ENCODE results near the gene TEX264.

The TEX264 gene

GRCh38 chr3:51706021-51706485 lies 35.0 kb downstream of the TEX264 start:
- no peak for TF ChIP-seq SUZ12 (IDR thresholded peaks at IDR 0.05; ENCODE audit: extremely low read depth, insufficient read depth, insufficient read length)
- TF ChIP-seq YY1 (IDR thresholded peaks at IDR 0.05; ENCODE audit: insufficient read depth, insufficient read length), result no peak
- TF ChIP-seq ZNF274 (IDR thresholded peaks at IDR 0.05; ENCODE audit: low read depth, low read length), result no peak
- Histone ChIP-seq H3K27me3 (ENCODE audit: insufficient read depth, insufficient read length) (peaks cover 37% of the 10 kb centered on the region), H3K36me3 (ENCODE audit: insufficient read depth, insufficient read length, low read length) (peaks cover 6% of the 10 kb centered on the region), H3K9me3 (ENCODE audit: insufficient read depth, low read length) (no peaks in the 10 kb centered on the region), H3K9ac (ENCODE audit: insufficient read length, low read depth) (no peak overlapping the region), H3K4me3 (ENCODE audit: insufficient read length, low read depth) (no peak overlapping the region), H3K4me1 (ENCODE audit: insufficient read depth, insufficient read length) (peaks cover 33% of the 10 kb centered on the region)
- DNase-seq (ENCODE audit: low read depth, low spot score), result no peak

- peak within 1 kb of the TSS; percentile 60 for H3K4me3 ChIP-seq (ENCODE audit: insufficient read length, low read depth)
- H3K36me3 ChIP-seq (ENCODE audit: insufficient read depth, insufficient read length, low read length), result peaks cover 6% of the 10 kb centered on the region
- DNase-seq (ENCODE audit: low read depth, low spot score), result peak; percentile 90
- TF ChIP-seq SUZ12 (IDR thresholded peaks at IDR 0.05; ENCODE audit: extremely low read depth, insufficient read depth, insufficient read length) (no peak), ZNF274 (IDR thresholded peaks at IDR 0.05; ENCODE audit: low read depth, low read length) (no peak)
- peaks cover 30% of the 10 kb centered on the region for H3K4me1 ChIP-seq (ENCODE audit: insufficient read depth, insufficient read length)
- peak within 1 kb of the TSS; percentile 73 for H3K9ac ChIP-seq (ENCODE audit: insufficient read length, low read depth)
- H3K27me3 ChIP-seq (ENCODE audit: insufficient read depth, insufficient read length), result peaks cover 37% of the 10 kb centered on the region
- no peaks in the 10 kb centered on the region for H3K9me3 ChIP-seq (ENCODE audit: insufficient read depth, low read length)
Measured at GRCh38 chr3:51706788-51707731, 36.0 kb downstream of the TEX264 start, which contains the start of gene GRM2. TSS of gene GRM2 (plus strand) at chr3:51707068. CDS start at chr3:51708984, 1,916 bp downstream.

- DNase-seq (ENCODE audit: low read depth, low spot score), result no peak
- H3K9ac ChIP-seq (ENCODE audit: insufficient read length, low read depth), result no peak overlapping the region
- H3K36me3 ChIP-seq (ENCODE audit: insufficient read depth, insufficient read length, low read length), result peaks cover 16% of the 10 kb centered on the region
- H3K9me3 ChIP-seq (ENCODE audit: insufficient read depth, low read length), result no peaks in the 10 kb centered on the region
- no peak for TF ChIP-seq SUZ12 (IDR thresholded peaks at IDR 0.05; ENCODE audit: extremely low read depth, insufficient read depth, insufficient read length)
- TF ChIP-seq ZNF274 (IDR thresholded peaks at IDR 0.05; ENCODE audit: low read depth, low read length), result no peak
- no peak for TF ChIP-seq YY1 (IDR thresholded peaks at IDR 0.05; ENCODE audit: insufficient read depth, insufficient read length)
- H3K4me3 ChIP-seq (ENCODE audit: insufficient read length, low read depth), result no peak overlapping the region
- peaks cover 18% of the 10 kb centered on the region for H3K4me1 ChIP-seq (ENCODE audit: insufficient read depth, insufficient read length)
- peaks cover 37% of the 10 kb centered on the region for H3K27me3 ChIP-seq (ENCODE audit: insufficient read depth, insufficient read length)
Measured at GRCh38 chr3:51708216-51708845, 37.3 kb downstream of the TEX264 start.

- H3K9ac ChIP-seq (ENCODE audit: insufficient read length, low read depth), result no peak overlapping the region
- H3K4me1 ChIP-seq (ENCODE audit: insufficient read depth, insufficient read length), result peaks cover 13% of the 10 kb centered on the region
- TF ChIP-seq SUZ12 (IDR thresholded peaks at IDR 0.05; ENCODE audit: extremely low read depth, insufficient read depth, insufficient read length) (no peak), ZNF274 (IDR thresholded peaks at IDR 0.05; ENCODE audit: low read depth, low read length) (no peak), YY1 (IDR thresholded peaks at IDR 0.05; ENCODE audit: insufficient read depth, insufficient read length) (no peak)
- peaks cover 16% of the 10 kb centered on the region for H3K36me3 ChIP-seq (ENCODE audit: insufficient read depth, insufficient read length, low read length)
- H3K9me3 ChIP-seq (ENCODE audit: insufficient read depth, low read length), result no peaks in the 10 kb centered on the region
- no peak for DNase-seq (ENCODE audit: low read depth, low spot score)
- H3K4me3 ChIP-seq (ENCODE audit: insufficient read length, low read depth), result no peak overlapping the region
- peaks cover 37% of the 10 kb centered on the region for H3K27me3 ChIP-seq (ENCODE audit: insufficient read depth, insufficient read length)
Measured at GRCh38 chr3:51709004-51709420, 38.0 kb downstream of the TEX264 start.

GRCh38 chr3:51709675-51710074 lies 38.6 kb downstream of the TEX264 start:
- Histone ChIP-seq H3K36me3 (ENCODE audit: insufficient read depth, insufficient read length, low read length) (peaks cover 16% of the 10 kb centered on the region), H3K27me3 (ENCODE audit: insufficient read depth, insufficient read length) (peaks cover 37% of the 10 kb centered on the region), H3K4me1 (ENCODE audit: insufficient read depth, insufficient read length) (peaks cover 6% of the 10 kb centered on the region), H3K9me3 (ENCODE audit: insufficient read depth, low read length) (no peaks in the 10 kb centered on the region), H3K4me3 (ENCODE audit: insufficient read length, low read depth) (no peak overlapping the region), H3K9ac (ENCODE audit: insufficient read length, low read depth) (no peak overlapping the region)
- no peak for DNase-seq (ENCODE audit: low read depth, low spot score)
- TF ChIP-seq ZNF274 (IDR thresholded peaks at IDR 0.05; ENCODE audit: low read depth, low read length), result no peak

- no peak for TF ChIP-seq SUZ12 (IDR thresholded peaks at IDR 0.05; ENCODE audit: extremely low read depth, insufficient read depth, insufficient read length)
- no peak for TF ChIP-seq ZNF274 (IDR thresholded peaks at IDR 0.05; ENCODE audit: low read depth, low read length)
- Histone ChIP-seq H3K9ac (ENCODE audit: insufficient read length, low read depth) (no peak overlapping the region), H3K27me3 (ENCODE audit: insufficient read depth, insufficient read length) (peaks cover 31% of the 10 kb centered on the region), H3K4me3 (ENCODE audit: insufficient read length, low read depth) (no peak overlapping the region), H3K4me1 (ENCODE audit: insufficient read depth, insufficient read length) (peaks cover 6% of the 10 kb centered on the region), H3K36me3 (ENCODE audit: insufficient read depth, insufficient read length, low read length) (peaks cover 14% of the 10 kb centered on the region), H3K9me3 (ENCODE audit: insufficient read depth, low read length) (no peaks in the 10 kb centered on the region)
- DNase-seq (ENCODE audit: low read depth, low spot score), result no peak
Measured at GRCh38 chr3:51710631-51711351, 39.7 kb downstream of the TEX264 start.
